RWPE1 (cell line): ENCODE results near the gene PRKCD.

Experiments used
- CTCF ChIA-PET: fragments of 350-600 bp; sonication (Branson Sonifier 250); formaldehyde crosslinking; extraction: SDS; loops from one replicate; lab custom pipeline; 2021; lab: Yijun Ruan, JAX
- POLR2A ChIA-PET: fragments of 400-600 bp; formaldehyde crosslinking; extraction: SDS; loops from one replicate; lab custom pipeline; 2020; ENCODE audit warnings: antibody characterized with exemption; ENCODE audit not compliant: low non-redundant PET; lab: Yijun Ruan, JAX
- DNase-seq: peaks from one replicate; pipeline ENCODE4 v3.0.0; 2012; ENCODE audit warnings: low spot score
- H3K27ac ChIP-seq: fragments of 450-650 bp; 2 replicates; pipeline ENCODE4 v1.5.1; 2017
- CTCF ChIP-seq: fragments of 450-650 bp; conservative IDR thresholded peaks from 2 replicates; pipeline ENCODE4 v1.5.1; 2017; ENCODE audit warnings: low read depth, mild to moderate bottlenecking

PRKCD gene

GRCh38 chr3:53232641-53233377, 71.8 kb downstream of the PRKCD start:
- ChIA-PET POLR2A (no interaction called here), CTCF (interaction anchor here (0.6 kb wide), 1 partner anchor 43 kb away, joined by 3 read pairs; no protein-coding TSS in a partner anchor)
- H3K27ac ChIP-seq = peak overlapping the region; percentile 72
- DNase-seq = no peak
- TF ChIP-seq CTCF = no peak

- no peak for DNase-seq
- TF ChIP-seq CTCF = no peak
- POLR2A ChIA-PET = no interaction called here
- peak overlapping the region; percentile 96 for H3K27ac ChIP-seq
- CTCF ChIA-PET = no interaction called here
Observed at GRCh38 chr3:53234130-53234840, 73.3 kb downstream of the PRKCD start.

GRCh38 chr3:53234841-53235232, 73.8 kb downstream of the PRKCD start:
- TF ChIP-seq CTCF = no peak
- ChIA-PET CTCF (no interaction called here), POLR2A (no interaction called here)
- DNase-seq = no peak
- peak overlapping the region; percentile 96 for H3K27ac ChIP-seq

GRCh38 chr3:53235545-53235944, 74.5 kb downstream of the PRKCD start:
- DNase-seq = no peak
- H3K27ac ChIP-seq = peak overlapping the region; percentile 96
- CTCF ChIA-PET = no interaction called here
- no peak for TF ChIP-seq CTCF
- POLR2A ChIA-PET = no interaction called here

GRCh38 chr3:53236112-53236841, 75.3 kb downstream of the PRKCD start:
- POLR2A ChIA-PET = no interaction called here
- TF ChIP-seq CTCF = no peak
- H3K27ac ChIP-seq = peak overlapping the region; percentile 96
- CTCF ChIA-PET = interaction anchor here (0.6 to 2.0 kb wide), 2 partner anchors 16 to 128 kb away, joined by 4 to 8 read pairs; no protein-coding TSS in a partner anchor
- DNase-seq = peak; percentile 60

- peak overlapping the region; percentile 96 for H3K27ac ChIP-seq
- POLR2A ChIA-PET = interaction anchor here (0.6 kb wide), 1 partner anchor 23 kb away, joined by 4 read pairs; no protein-coding TSS in a partner anchor
- peak; percentile 82 for DNase-seq
- CTCF ChIA-PET = interaction anchor here (2.0 kb wide), 1 partner anchor 18 kb away, joined by 4 read pairs; no protein-coding TSS in a partner anchor
- no peak for TF ChIP-seq CTCF
Observed at GRCh38 chr3:53238051-53238850, 77.2 kb downstream of the PRKCD start.
